ENCODE measurements around the gene FBLN2.
"Not testable (repeated sequence)": the region's sequence is repeated elsewhere in the genome, so short reads cannot be mapped to it uniquely, and the experiment has no call there.

FBLN2 gene

DNA sequence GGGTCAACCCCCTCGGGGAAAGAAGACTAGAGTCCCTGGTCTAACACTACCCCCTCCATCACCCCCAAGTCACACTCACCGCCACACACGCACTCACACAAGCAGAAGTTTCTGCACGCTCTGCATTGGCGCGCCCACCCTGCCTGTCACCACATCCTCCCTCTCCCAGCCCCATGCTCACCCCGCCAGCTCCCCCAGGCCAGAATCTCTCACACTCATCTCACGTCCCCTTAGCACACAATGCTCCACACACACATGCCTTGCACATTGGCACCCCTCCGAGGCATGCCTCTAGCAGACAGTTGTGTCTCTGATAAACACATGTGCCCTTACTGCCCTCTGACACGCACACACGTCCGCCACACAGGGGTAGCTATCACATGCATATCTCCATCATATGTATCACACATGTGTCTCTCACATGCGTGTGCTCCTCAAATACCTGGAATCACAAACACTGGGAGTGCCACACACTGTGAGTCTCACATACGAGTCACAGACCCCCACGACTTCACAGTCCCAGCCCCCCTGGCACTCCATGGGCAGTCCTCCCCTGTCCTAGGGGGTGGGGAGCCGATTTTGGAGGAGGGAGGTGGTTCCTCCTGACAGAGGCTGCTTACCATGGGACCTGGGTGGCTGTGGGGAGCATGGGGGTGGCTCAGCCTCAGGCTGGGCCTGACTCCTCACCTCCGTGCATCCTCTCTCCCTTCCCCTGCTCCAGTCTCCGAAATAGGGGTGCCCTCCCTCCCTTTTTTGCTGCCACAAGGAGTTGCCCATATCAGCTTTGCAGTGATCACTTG, 898 bp downstream of the FBLN2 start:
- no peak for DNase-seq (ENCODE audit: low spot score)

DNA sequence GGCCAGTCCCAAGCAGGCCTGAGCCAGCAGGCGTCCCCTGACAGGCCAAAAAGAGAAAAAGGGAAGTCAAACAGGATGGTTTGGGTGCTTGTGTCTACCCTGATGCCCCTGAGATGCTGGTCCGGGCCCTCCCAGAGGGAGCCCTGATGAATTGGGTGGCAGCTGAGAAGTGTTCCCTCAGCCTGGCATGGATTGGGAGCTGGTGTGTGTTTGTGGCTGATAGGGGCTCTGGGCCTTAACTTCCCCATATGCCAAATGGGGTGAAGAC, 1.4 kb downstream of the FBLN2 start:
- DNase-seq (ENCODE audit: low spot score), result no peak

DNA sequence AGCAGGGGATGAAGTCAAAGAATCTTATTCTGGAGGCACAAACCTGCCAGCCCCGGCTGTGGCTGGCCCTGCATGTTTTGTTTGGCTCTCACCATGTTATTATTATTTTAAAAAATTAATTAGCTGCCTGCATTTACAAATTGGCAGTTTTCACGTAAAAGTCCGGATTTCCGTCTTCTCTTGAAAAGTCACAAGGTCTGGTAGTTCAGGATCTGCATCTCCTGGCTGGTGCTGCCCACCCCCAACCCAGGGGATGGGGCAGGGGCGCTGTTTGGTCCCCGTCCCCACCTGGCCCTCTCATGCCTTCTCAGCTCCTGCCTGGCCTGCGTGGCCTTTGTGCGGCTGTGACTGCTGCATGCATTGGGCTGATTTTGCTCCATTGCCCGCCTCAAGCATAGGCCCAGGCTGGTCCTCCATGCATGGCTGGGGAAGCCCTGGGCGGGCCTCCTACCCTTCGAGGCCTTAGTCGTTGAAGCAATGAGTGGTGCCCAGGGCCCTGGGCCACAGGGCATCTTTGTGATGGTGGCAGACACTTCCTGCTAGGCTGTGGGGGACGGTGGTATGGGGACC, 2.0 kb downstream of the FBLN2 start:
- no peak for DNase-seq (ENCODE audit: low spot score)

DNA sequence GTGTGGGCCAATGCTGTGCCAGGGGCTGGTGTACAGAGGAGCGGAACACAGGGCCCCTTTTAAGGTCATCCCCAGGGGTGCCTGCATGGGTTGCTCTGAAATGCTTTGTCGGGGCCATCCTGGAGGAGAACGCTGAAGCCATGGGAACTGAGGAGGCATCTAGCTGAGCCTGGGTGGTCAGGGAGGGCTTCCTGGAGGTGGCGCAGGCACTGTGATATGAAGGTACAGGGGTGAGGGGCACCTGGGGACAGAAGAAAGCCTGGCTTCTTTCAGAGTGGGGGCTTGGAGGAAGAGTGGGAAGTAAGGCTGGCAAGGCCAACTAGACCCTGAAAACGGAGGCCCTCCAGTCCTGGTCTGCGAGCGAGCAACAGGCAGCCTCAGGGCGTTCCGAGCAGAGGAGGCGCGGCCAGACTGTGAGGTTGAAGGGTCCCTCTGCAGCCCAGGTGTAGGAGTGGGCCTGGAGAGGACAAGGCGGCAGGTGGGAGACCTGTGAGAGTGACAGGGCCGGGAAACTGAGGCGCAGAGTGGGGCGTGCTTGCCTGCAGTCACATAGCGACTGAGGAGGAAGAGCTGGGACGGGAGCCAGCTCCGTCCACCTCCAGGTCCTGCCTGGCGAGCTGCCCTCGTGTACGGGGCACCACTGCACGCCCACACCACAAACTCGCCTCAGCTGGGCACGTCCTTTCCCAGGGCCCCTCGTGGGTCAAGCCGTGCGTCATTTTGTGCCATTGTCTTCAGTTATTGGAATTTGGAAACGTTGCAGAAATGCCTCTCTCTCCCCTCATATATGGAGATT, 4.1 kb downstream of the FBLN2 start:
- no peak for DNase-seq (ENCODE audit: low spot score)

DNA sequence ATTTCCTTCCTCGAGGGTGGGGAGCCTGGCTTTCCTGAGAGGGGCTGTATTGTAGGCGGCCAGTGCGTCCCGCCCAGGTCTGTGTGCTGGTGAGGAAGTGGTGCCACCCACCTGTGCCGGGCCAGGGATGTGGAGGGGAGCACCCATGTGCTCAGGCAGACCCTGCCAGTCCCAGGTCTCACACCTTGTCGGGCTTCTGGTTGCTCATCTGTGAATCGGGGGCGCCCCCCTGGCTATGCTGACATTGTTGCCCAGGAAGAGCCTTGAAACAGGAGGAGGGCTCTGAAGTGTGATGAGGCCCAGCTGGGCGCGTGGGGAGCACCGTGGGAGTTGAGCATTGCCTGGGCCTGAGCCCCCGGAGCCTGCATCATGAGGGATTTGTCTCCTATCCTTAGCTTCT, 4.8 kb downstream of the FBLN2 start:
- DNase-seq (ENCODE audit: low spot score), result no peak

DNA sequence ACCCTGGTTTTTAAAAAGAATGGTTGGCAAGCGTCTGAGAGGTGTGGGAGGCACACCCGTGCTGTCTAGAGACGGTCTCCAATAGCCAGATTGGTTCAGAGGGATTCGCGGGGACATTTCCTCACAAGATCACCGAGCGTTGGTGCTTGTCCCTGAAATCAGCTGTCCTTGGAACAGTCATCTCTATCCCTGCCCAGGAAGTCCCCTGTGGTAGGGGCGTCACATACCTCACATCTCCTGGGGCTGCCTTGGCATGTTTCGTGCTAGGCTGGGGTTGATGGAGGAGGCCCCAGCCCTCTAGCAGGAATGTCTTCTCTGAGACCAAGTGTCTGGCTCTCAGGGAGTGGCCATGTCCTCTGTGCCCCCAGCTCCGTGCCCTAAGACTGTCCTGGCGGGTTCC, 6.8 kb downstream of the FBLN2 start:
- DNase-seq (ENCODE audit: low spot score), result no peak

DNA sequence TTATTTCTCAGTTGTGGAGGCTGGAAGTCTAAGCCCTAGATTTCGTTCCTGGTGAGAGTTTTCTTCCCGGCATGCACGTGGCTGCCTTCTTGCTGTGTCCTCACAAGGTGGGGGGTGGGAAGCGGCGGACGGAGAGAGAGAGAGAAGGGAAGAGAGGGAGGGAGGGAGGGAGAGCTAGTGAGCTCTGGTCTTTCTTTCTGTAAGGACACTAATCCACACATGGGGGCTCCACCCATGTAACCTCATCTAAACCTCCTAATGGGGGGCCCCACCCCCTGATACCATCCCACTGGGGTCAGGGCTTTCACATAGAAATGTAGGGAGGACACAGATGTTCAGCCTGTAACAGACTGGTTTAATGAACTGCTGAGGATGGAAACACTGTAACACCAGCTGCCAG, 7.3 kb downstream of the FBLN2 start:
- no peak for DNase-seq (ENCODE audit: low spot score)

DNA sequence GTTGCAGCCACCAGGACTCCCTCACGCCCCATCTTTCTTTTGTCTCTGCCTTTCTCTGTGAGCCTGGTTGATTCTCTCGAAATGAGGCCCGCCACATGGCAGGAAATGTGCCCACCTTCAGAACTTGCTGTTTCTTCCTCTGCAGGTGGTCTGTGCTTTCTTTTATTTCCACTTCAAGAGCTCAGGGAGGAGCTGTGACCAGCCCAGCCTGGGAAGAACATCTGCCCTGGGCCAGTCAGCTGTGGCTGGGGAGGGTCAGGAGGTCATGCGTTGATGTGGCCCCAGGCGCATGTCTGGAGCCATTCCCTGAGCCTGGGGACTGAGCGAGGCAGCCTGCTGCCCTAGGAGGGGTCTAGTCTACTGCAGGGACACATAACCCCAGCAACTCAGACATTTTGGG, 8.0 kb downstream of the FBLN2 start:
- DNase-seq (ENCODE audit: low spot score), result no peak

DNA sequence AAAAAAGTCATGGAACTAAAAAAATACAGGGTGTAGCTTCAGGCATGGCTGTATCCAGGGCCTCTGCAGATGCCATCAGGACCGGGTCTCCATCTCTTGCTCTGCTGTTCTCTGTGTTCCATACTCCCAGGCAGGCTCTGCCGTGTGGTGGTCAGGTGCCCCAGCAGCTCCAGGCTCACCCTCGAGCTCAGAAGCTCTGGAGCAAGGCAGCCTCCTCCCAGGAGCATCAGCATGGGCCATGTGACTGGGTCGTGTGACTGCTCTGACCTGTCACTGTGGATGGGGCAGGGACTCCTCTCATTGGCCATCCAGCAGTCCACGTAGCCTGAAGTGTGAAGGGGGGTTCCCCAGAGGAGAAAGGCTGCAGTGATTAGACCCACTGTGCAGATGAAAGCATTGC, 8.5 kb downstream of the FBLN2 start:
- no peak for DNase-seq (ENCODE audit: low spot score)

DNA sequence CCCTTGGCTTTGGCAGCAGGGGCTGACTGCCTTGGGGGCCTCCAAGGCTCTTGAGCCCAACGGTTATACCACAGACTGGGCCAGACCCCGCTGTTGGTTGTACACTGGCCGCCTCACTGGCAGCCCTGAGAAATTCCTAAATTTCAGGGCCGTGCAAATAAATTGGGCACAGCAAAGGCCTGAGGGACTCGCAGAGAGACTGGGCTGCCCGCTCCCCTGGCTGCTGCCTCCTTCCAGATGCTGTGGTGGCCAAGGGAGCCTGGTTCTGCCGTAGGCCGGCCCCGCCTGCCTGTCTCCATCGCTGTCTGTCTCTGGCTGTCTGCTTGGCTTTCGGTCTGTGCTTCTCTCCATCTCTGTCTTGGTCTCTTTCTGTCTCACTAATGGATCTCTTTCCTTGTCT, 9.0 kb downstream of the FBLN2 start:
- no peak for DNase-seq (ENCODE audit: low spot score)

DNA sequence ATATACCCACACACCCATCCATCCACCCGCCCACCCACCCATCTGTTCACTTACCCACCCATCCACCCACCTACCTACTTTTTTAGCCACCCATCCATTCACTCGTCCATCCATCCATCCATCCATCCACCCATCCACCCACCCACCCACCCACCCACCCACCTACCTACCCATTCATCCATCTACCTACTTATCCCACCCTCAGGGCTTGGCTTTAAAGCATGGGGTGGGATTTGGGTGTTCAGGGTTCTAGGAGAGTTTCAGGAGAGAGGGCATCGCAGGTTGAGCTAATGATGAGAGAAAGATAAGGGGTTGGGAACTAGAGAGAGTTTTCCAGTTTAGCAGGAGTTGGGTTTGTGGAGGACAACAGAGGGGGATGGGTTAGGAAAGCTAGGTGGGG, 9.7 kb downstream of the FBLN2 start:
- DNase-seq (ENCODE audit: low spot score), result no peak

DNA sequence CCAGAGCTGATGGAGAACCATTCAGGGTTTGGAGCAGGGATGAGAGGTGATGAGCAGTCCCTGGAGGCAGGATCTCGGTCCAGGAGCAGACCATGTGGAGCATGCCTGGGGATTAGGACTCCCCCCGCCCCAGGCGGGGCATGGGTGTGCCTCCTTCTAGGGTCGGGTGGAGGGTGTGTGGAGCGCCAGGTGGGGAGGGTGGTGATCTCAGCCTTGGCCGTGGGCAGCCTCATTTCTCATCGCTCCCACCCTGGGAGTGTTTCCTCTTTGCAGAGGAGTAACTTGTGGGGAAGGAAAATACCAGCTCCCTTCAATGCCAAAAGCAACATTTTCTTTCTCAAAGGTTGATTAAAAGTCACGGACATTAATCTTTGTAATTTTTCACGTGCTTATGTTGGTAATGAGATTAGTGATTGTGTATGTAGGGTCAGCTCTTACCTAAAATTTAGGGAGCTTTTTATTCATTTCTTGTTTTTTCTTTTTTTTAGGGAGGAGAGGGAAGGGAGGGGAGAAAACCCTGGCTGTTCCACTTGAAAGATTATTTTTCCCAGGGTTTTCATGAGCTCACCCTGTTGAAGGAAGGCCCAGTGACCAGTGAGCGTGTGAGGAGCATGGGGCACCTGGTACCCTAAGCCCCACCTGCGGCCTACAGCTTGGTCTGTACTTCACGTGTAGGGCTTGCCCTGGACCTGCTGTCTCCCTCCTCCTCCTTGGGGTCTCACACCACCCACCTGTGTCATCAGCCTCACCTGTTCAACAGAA, 11.0 kb downstream of the FBLN2 start:
- DNase-seq (ENCODE audit: low spot score), result no peak

DNA sequence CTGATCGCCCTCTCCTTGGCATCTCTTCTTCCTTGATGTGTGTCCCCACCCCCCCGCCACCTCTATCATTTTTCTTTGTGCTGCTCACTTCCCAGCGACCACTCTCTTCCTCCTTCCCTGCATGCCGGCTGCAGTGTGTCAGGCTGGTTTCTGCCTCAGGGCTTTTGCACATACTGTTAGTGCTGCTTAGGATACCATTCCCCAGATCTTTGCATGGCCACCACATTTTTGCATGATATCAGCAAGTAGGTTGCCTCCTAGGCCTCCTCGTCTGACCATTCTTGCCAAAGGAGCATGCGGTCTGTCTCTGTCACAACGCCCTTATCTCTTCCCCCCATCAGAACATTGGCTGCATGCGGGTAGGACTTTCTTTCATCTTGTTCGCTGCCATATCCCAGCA, 12.5 kb downstream of the FBLN2 start:
- no peak for DNase-seq (ENCODE audit: low spot score)

DNA sequence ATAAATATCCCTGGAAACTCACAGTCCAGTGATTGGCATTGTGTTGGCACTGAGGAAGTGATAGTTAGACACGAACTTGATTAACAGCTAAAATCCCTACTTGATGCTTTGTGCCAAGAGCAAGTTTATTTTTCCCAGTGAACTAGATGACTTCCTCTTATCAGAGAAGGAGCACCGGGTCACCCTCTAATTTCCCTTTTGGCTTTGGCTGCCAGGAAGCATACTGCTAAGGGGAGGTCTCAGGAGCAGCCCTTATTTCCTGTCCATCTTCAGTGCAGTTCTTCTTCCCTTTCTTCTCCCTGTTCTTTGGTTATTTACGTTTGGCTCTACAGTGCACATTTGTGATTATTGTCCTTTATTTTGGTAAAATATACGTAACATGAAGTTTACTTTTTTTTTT, 13.0 kb downstream of the FBLN2 start:
- DNase-seq (ENCODE audit: low spot score), result no peak

DNA sequence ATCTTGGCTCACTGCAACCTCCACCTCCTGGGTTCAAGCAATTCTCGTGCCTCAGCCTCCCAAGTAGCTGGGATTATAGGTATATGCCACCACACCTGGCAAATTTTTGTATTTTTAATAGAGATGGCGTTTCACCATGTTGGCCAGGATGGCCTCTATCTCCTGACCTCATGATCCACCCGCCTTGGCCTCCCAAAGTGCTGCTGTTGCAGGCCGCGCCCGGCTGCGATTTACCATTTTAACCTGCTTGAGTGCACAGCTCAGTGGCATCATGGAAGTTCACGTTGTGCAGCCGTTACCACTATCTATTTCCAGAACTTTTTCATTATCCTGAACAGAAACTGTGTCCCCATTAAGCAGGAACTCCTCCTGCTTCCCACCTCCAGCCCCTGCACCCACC, 13.5 kb downstream of the FBLN2 start:
- DNase-seq (ENCODE audit: low spot score), result not testable (repeated sequence)

DNA sequence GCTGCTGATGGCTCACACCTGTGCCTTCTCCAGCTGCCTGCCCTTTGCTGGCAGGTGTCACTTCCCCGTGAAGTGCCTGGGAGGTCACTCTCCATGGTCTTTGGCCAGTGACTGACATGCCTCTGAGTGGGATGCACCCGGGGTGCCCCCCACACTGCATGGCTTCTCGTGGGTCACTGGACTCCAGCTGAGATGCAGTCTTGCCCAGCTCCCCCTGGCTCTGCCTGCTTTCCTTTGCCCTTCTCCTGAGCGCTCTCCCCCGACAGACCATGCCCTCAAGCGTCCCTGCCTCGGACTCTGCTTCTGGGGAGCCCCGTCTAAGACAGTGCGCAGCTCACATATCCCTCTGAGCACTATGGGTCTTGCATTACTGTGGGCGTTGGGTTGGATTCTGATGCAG, 14.4 kb downstream of the FBLN2 start:
- no peak for DNase-seq (ENCODE audit: low spot score)

DNA sequence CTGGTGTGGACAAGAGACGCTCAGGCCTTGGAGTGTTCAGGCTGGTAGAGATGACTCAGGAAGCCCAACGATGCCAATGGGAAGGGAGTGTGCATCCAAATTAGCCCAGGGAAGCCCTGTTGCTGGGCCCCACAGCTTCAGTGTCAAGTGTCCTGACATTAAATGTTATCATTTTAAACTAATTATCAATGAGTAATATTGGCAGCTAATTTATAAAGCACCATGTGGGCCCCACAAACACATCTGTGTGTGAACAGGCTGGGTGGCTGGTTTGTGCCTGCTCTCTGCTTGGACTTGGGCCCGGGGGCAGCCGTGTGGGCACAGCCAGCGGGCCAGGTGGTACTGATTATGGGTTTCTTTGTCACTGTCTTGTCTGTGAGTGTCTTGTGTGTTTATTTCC, 15.0 kb downstream of the FBLN2 start:
- no peak for DNase-seq (ENCODE audit: low spot score)

DNA sequence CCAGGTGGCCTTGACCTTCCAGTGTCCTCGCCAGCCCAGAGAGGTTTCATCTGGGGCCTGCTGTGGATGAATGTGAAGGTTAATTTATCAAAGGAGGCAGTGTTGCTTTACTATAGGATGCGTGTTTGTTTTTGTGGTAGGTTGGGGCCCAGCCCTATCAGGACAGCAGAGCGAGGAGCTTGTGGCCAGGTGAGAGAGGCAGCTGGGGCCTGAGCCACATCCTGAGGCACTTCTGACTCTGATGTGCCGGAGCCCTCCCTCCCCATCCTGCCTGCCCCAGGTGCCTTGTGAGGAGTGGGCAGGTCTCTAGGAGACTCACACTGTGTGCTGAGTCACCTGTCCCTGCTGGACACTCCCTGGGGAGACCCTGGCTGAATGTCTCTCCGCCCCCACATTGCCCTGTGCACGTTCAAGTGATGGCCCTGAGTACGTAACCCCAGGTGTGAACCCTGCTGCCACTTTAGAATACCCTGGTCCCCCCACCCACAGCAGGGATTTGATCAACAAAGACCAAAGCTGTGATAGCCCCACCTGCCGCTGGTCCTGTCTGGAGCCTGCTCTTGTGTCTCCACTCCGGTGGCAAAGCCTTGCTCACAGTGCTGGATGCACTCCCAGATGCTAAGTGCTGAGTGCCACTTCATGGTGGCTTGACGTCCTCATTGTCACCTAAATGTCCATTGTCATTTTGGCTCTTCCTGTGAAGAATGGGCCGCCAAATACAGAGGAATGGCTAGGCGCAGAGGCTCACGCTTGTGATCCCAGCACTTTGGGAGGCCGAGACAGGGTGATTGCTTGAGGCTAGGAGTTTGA, 16.0 kb downstream of the FBLN2 start:
- DNase-seq (ENCODE audit: low spot score), result no peak

DNA sequence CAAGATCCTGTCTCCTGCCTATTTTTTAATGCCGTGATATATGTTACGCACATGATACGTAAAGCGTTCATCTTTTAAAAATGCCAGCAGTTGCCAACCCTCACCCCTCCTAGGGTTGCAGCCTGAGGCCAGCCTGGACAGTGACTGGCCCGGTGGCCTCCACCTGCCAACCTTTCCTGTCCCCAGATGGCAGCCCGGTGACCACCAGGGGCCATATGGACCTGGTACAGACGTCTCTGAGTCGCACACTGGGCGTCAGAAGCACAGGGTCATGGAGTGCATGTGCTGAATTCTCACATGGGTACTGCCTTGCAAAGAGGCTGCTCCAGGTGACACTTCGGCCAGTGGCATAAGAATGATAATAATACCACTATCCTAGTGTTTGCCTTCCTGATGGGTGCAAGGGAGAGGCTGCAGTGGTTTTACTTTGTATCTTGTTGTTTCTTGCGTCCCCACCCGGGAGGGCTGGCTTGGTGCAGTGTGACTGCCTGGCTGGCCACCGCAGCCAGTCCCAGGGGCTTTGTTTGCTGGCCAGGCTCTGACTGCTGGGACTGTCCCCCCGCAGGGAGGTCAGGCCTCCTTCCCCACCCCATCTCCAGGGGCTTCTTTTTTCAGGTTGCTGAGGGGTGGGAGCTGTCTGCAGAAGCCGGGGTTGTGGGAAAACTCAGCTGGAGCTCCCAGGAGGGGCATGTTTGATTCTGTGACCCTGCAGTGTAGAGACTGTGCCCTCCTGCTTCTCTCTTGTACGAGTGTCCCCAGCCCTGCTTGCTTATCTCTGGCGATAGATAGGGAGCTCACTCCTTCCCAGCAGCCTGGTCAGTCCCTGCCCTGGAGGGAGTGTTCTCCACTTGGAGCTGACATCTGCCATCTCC, 16.9 kb downstream of the FBLN2 start:
- no peak for DNase-seq (ENCODE audit: low spot score)

DNA sequence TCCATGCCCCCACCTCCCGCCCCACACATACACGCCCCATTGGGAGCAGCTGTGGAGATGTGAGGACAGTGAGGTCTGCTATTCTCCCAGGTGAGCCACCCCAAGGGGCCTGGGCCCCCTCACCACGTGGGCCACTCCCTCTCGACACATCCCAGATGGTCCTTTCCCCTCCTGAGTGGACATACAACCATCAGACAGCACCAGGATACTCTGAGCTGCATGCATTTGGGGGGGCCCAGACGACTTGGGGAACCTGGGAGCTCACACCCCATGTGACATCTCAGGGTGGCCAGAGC, 17.5 kb downstream of the FBLN2 start:
- no peak for DNase-seq (ENCODE audit: low spot score)

DNA sequence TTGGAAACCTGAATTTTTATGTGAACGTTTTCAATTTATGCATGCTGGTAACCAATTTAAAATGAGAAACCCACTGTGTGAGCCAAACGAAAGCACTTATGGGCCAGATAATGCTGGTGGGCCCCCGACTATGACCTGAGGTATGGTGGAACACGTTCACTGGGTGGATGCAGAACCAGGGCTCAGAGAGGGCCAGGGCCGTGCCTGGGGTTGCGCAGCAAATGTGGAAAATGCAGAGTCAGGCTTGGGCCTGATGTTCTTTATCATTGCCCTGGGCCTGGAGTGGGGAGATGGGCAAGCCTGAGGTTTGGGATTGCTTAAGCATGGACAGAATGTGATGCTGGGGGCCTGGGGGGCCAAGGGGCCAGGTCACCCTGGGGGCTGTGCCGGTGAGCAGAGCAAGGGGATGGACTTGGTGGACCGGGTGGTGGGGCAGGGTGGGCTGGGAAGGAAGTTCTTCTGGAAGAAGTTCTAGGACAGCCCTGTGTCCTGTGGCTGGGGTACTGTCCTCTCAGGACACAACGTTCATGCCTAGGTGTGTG, 17.9 kb downstream of the FBLN2 start:
- no peak for DNase-seq (ENCODE audit: low spot score)
